T-helper 2 cell (primary cell): Measurements from ENCODE around the gene CLCNKB.
"Not testable (repeated sequence)": the region's sequence is repeated elsewhere in the genome, so short reads cannot be mapped to it uniquely, and the experiment has no call there.

ENCODE experiments used
- DNase-seq, 5 experiments: peaks; one replicate each; pipeline versions ENCODE4 v3.0.0 to v3.0.0-alpha.2; 2012 to 2022

CLCNKB gene

DNA sequence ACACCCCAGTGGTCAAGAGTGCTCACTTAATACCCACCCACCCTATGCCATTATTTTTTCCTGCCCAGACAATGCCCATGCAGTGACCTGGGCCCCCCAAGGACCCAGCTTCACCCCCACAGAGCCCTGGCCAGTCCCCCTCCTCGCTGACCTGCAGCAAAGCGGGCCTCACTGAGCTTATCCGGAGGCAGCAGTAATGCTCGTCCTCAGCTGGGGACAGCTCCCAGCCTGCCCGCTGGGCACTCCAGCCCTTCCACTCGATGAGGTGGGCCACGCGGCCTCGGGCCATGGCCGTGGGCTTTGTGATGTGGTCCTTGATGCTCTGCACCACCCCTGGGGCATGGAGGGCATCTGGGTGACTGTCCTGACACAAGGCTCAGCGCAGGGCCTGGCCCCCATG, 7.1 kb upstream of the CLCNKB start:
- DNase-seq, result not testable (repeated sequence)

DNA sequence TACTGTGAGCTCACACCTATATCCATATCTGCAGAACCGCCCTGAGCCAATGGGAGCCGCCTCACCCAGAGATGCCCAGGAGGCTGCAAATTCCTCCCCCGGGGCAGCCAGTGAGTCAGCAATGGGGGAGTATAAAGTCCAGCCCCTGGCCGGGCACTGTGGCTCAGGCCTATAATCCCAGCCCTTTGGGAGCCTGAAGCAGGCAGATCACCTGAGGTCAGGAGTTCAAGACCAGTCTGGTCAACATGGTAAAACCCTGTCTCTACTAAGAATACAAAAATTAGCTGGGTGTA, 5.0 kb upstream of the CLCNKB start:
- no peak for DNase-seq

DNA sequence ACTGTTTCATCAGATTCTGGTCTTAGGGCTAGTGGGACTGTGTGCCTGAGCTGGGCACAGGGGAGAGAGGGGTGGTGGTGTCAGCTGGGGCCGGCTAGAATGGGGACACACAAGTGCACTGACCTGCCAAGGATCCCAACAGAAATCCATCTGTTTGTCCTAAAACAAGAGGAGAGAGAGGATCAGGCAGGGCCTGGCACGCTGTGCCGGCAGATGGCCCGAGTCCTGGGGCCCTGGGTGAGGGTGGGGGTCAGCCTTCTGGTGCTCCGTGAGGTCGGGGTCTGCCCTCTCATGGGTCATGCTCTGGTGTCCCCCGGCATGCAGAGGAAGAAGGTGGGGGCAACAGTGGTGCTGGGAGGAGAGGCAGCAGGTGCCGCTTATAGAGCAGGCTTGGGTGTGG, 3.7 kb upstream of the CLCNKB start:
- not testable (repeated sequence) for DNase-seq

DNA sequence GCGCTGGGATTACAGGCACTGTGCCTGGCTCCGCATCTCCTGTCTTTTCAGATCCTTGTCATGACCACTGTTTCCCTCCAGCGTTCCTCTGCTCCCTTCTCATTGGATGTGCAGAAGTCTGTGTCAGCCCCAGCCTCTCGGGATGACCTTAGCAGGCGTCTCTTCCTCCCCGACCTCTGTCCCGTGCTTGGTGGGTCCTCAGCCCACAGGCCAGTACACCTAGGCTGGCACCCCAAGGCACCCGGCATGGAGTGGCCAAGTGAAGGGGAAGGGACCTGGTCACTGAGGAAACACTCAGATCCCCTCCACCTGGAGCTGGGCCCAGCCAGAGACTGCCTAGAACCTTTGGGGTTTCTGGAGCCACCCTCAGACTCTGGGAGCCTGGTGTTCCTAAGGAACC, 2.4 kb upstream of the CLCNKB start:
- DNase-seq, result no peak

DNA sequence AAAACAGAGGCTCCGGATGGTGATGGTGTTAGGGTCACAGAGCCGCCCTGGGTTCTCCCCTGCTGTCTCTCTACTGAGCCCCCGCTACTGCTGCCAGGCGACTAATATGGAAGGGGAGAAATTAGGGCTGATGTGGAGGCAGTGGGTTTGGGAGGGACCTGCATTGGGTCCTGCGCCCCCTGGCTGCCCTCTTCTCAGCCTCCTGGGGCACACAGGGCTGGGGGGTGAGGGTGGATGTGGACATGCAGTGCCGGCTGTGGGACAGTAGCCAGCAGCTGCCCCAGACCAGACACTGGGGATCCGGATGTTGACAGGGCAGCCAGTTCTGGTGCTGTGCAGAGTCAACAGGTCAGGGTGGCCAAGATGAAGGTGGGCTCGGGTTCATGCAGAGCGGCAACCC, 1.5 kb upstream of the CLCNKB start:
- DNase-seq, result no peak

DNA sequence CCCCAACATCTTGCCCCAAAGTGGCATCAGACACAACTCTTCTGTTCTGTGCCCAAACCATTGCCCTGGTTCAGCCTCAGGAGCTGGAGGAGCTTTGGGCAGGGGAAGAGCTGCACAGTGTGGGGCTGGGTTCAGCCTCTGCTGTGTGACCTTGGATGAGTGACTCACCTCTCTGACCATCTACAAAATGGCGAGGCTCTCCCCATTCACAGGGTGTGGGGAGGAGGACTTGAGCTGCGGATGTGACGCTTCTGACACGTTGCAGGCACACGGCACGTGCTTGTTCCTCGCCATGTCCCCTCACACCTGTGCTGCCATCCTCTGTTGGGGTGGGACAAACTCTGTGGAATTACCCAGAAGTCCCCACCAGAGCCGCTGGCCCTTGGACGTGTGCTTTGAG, 928 bp upstream of the CLCNKB start:
- DNase-seq, result not testable (repeated sequence)

DNA sequence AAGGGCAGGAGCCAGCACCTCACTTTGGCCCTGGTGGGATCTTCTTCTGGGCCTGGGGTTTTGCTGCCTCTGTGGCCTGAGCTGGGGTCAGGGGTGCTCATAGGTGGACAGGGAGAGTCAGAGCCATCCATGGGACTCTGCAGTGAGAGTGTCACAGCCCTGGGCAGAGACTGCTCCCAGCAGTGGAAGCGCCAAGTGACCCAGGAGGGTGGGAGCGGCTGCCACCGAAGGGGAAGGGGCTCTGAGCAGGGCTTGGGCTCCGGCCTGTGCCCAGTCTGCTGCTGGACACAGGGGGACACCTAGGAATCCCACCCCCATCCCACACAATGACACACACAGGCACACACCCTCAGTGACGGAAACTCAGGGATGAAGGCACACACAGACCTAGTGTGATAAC, 368 bp downstream of the CLCNKB start:
- no peak for DNase-seq

DNA sequence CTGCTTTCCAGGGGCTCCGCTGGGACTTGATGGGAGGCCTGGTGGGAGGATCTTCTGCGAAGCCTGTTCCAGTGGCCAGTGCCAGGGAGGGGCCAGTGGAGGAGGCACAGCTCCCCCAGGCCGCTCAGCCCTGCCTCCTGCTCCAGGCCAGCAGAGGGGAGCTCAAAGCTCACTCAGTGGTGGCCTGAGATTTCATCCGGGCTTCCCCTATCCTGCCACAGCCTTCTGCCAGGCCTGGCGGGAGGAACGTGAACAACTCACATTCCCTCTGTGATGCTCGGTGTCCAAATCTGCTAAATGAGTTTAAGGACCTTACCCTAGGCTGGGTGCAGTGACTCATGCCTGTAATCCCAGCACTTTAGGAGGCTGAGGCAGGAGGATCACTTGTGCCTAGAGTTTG, 3.3 kb downstream of the CLCNKB start:
- no peak for DNase-seq

DNA sequence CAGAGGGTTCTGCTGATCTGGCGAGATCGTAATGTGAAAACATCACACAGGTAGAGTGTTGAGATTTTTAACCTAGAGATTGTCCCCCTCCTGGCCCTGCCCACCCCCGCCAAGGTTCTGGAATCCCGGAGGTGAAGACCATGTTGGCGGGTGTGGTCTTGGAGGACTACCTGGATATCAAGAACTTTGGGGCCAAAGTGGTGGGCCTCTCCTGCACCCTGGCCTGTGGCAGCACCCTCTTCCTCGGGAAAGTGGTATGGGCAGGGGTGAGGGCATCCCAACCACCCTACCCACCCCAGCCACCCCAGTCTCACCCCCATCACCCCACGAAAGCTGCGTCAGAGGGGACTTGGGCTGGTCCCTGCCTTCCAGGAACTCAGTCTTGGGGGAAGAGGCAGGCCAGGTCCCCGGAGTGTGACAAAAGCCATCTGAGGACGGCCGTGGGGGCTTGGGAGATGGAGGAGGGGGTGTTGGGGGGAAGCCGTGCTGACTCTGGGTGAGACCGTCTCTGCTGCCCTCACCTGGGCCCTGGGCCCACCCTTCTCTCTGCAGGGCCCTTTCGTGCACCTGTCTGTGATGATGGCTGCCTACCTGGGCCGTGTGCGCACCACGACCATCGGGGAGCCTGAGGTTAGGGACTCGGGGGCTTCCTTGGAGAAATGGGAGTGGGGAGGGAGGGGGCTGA, 4.4 kb downstream of the CLCNKB start:
- no peak for DNase-seq

DNA sequence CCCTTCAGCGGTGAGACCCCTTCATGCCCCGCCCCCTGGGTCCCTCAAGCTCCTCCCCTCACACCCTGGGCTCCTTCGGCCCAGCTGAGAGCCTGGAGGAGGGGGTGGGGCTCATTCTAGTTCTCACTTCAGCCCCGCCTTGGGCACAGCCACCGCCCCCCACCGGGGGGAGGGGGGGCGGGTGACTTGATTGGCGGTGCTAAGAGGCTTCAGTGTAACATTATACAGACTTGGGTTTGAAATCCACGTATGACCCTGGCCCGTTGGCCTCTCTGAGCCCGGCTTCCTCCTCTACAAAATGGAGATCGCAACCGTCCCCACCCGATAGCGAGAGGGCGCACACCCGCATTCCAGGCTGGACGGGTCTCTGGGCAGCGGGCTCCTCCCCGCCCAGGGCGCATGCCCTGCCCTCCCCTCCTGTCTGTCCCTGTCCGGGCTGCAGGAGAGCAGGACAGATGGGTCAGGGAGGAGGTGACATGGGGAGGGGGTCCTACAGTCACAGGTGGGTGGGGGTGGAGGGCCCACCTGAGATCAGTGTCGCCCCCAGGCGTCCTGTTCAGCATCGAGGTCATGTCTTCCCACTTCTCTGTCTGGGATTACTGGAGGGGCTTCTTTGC, 5.1 kb downstream of the CLCNKB start:
- DNase-seq, result peak in 3 of 5 experiments; percentile 12 to 28 (median 13)

DNA sequence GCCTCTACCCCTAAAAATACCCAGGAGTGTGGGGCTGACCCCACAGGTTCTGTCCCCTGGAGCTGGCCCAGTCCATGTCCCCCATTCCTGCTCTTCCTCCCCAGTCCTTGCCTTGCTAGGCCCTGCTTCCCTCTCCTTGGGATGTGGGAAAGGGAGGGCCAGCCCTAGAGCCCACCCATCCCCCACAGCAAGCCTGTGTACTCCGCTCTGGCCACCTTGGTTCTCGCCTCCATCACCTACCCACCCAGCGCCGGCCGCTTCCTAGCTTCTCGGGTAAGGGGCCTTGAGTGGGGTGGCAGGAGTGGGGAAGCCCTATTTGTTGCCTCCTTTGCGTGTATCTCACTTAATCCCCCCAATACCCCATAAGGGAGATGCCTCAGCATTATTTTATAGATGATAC, 6.7 kb downstream of the CLCNKB start:
- no peak for DNase-seq

DNA sequence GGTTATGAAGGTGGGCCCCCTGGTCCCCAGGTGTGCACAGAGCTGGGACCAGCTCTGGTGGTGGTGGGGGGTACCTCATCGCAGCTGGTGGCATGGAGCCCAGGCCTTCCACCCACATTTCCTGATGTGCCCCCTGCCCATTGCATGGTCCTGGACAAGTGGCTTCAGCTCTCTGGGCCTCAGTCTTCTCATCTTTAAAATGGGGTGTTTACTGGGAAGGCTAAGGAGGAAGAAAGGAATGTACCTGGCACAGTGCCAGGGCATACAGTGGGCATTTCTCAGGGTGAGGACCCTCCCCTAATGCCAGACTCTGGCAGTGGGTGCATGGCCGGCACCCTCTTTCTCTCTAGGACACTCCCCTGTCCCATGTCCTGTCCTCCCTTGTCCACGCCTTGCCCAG, 7.5 kb downstream of the CLCNKB start:
- DNase-seq, result no peak

DNA sequence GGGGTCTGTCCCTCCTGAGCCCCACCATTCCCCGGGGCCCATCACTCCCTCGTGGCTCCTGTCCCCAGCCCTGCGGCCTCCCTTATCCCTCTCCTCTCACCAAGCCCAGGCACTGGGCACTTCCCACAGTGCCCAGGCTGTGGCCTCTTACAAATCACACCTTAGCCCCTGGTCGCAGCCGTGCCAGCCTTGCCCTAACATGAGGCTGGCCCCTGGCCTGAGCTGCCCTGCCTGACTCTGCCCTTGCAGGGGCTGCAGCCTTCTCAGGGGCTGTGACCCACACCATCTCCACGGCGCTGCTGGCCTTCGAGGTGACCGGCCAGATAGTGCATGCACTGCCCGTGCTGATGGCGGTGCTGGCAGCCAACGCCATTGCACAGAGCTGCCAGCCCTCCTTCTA, 8.4 kb downstream of the CLCNKB start:
- DNase-seq, result not testable (repeated sequence)

DNA sequence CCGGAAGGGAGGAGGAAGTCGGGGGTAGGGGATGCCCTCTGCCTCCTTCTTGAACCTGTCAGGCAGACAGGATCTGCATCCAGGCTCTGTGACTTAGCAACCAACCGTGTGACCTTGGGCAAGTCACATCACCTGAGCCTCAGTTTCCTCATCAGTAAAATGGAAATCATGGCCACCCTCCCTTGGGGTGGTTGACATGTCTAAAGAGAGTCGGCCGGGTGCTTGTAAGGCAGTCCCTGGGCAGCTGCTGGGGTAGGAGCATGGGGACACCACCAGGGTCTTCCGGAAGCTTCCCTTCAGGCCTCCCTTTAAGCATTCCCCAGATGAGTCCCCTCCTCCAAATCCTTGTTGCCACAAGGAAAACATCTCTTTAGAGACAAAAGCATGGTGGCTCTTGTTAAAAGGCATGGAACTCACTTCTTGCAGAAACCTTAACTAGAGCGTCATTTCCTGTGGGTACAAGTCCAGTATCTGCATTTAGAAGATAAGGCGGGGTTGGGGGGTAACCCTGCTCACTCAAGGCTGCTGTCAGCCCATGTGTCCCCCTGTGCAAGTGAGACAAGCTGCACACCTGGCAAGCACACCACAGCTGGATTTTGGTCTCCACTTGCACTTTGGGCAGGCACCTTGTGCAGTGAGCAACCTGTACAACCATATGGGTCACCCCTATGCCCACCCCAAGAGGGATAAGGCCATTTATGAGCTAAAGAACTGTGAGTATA, 10.4 kb downstream of the CLCNKB start:
- DNase-seq, result no peak

DNA sequence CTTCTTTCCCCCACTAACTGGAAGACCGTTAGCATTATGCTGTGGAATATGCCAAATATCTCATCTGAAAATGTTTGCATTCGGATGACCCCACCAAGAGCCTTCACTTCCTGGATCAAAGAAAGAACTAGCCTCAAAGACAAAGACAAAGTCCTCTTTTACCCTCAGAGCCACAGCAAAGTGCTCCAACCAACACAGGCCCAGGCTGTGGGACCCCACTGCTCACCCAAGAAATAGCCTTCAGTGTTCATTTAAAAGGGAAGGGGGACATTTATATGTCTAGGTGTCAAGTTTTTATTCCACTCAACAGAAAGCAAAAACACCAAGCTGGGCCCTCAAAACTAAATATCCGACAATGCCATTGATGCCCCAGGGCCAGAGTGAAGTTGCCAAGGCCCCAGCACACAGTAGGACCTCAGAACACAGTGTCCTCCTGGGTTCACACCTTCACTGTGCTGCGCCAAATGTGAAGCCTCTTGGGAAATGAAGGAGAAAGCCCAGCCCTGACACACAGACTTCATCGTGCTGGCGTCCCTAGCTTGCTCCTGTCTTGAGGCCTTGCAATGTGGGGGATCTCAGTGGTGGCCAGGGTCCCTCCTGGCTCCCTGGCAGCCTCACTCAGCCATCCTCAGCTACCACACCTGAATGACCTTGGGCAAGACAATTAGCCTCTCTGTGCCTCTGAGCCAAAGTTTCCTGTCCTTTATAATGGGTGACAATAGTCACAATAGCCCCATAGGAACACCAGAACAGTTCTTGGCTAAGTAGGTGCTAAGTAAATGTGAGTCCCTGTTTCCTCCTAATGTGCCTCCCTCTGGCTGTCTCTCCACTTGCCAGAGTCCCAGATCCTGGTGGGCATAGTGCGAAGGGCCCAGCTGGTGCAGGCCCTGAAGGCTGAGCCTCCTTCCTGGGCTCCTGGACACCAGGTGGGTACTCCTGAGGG, 11.3 kb downstream of the CLCNKB start:
- no peak for DNase-seq

DNA sequence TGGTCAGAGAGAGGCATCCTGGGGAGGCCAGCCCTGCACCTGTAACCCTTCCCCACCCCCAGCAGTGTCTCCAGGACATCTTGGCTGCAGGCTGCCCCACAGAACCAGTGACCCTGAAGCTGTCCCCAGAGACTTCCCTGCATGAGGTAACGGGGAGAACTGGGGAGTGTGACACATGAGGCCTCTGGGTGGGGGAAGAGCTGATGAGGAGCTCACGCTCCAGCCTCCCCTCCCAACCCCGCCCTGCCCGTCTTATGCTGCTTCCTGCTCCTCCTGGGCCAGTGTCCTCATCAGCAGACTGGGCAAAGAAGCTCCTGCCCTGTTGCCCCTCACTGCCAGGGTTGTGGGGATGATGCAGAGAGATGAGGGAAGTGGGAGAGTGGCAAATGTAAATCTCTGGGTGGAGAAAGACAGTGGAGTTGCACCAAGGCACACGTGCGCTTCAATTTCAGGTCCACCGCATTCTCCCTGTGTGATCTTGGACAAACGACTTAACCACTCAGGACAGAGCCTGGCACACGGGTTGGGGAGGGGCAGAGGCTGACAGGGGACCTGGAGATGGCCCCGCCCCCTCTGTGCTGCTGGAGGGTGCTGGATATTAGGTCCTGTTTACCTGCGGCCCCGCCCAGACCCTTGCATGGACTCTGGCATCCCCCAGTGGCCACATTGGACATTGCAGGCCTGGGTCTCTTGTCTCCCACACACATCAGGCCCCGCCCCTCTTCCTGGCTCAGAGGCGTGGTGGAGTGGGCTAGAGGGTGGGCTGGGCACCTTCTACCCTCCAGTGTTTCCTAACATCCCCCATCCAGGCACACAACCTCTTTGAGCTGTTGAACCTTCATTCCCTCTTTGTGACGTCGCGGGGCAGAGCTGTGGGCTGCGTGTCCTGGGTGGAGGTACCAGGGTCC, 12.3 kb downstream of the CLCNKB start:
- DNase-seq, result peak; percentile 50 to 80 (median 65)

DNA sequence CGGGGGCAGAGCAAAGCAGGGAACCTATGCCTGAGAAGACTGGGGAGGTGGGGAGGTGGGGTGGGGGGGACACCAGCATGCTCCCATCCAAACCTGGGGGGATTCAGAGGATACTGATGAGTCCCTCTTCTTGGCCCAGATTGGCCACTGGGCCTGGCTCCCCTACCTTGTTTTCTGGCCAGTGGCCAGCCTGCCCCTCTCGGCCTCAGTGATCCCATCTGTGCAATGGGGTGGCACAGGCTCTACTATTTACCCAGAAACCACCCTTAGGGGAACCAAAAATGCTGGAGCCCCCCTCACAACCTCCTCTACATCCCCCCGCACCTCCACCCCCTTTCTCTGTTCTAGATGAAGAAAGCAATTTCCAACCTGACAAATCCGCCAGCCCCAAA, 12.9 kb downstream of the CLCNKB start:
- DNase-seq, result not testable (repeated sequence)

DNA sequence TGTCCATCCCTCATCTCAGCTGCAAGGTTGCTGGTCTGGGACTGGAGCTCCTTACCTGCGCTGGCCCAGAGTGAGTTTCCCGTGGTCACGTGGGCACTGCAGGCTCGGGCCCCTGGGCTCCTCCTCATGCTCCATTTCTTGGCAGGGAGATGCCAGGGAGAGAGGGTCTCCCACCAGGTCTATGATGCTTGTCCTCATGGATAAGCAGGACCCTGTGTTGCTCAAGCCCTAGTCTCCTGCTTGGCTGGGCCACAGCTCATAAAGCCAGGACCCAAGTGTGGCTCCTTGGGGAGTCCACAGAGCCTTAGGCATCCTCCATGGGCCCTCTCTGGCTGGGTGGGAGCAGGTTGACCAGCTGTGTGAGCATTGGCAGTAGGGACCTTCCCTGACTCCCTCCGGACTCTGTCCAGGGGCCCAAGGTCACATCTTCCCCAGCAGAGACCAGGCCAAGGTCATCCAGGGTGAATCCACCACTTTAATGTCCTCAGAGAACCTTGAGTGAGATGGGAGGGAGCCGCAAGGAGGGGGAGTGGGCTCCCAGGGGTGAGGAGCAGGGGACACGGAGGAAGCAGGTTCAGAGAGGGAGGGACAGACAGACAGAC, 13.8 kb downstream of the CLCNKB start:
- DNase-seq, result not testable (repeated sequence)

DNA sequence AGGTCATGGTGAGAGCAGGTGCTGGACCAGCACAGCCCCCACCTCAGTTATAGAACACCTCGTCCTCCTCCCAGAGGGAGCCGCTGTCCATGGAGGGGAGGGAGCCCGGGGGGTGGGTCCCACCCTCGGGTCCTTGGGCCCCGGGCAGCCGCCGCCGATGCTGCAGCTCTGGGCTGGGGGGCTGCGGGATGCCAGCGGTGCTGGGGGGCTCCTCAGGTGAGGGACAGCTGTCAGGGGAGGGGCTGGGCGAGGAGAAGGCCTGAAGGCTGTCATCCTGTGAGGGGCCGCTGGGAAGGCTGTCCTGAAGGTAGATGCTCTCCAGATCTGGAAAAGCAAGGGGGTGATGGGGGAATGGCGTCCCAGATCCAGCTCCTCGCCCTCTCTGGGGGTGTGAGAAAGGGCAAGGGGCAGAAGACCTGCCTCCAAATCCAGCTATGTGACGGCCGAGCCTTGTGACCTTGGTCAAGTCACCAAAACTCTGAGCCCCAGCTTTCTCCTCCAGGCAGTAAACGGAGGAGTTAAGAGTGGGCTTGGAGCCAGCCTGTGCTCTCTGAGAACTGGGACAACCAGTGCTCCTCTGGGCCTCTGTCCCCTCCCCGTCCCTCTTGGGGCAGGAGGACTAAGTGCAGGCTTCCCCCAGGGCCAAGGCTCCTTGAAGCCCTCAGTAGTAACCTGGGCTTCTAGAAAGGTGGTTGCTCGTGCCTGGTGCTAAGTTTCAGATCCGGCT, 15.0 kb downstream of the CLCNKB start:
- DNase-seq, result not testable (repeated sequence)

DNA sequence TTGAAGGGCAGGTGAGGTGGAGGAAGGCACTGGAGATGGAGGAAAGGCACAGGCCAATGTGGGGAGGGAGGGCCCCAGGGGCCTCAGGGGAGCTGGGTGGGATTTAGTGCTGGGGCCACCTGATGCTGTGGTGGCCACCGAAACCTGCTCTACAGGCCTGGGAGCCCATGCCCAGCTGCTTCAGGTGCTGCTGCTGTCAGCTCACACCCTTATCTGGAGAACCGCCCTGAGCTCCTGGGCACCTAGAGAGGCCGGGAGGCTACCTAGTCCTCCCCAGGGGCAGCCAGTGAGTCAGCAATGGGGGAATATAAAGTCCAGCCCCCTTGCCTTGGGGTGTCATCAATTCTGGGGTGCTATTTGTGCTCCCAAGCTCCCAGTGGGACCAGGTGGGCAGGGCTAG, 17.7 kb downstream of the CLCNKB start:
- DNase-seq, result no peak
